IPS-11a (cell line): ENCODE results near the gene SP100.
"Not testable (repeated sequence)": the region's sequence is repeated elsewhere in the genome, so short reads cannot be mapped to it uniquely, and the experiment has no call there.

Source experiments
- H3K4me3 ChIP-seq: one replicate; pipeline ENCODE4 v1.5.1; 2013; ENCODE audit warnings: low read depth, low read length, control low read depth

SP100 gene

DNA sequence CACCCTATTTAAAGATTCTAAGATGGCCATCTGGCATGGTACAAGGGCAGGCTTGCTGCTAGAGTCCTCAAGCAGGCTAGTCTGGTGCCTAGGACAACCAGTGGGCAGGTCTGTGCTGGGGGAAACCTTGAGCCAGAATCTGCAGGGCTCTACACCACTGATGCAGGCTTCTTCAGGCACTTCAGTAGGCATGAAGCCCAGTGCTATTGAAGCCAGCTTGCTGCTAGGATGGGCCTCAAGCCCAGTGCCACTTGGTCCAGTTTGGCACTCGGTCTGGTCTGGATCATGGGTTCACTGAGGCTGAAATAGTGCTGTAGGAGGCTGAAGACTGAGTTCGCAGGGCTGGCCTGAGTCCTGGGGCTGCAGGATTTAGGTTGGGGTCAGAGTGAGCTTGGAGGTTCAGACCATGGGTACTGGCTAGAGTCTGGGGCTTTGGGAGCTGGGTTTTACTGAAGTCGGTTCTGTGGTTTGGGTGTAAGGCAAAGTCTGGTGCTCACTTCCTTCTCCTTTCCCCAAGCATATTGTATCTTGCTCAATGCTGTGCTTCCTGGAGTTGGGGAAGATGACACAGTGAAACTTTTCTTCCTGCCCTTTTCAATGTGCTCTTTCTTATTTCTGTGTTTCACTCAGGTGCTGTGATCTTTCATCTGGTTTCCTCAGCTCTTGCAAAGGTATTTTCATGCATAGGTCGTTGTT lies 41.2 kb downstream of the SP100 start:
- H3K4me3 ChIP-seq, result no peak overlapping the region

DNA sequence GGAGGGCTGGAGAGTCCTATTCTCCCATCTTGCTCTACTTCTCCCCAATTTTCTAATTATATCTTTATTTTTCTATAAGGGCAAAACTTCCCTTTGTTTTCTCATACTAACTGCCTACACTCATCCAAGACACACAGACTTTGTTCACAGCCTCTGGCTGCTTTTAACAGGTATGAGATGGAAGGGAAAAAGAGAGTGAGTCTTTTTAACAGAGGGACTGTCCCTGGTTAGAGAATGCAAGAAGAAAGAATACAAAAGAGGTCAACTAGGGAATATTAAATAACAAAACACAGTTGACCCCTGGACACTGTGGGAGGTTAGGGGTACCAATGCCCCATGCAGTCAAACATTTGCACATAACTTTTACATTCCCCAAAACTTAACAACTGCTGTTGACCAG lies 41.8 kb downstream of the SP100 start:
- H3K4me3 ChIP-seq, result no peak overlapping the region

DNA sequence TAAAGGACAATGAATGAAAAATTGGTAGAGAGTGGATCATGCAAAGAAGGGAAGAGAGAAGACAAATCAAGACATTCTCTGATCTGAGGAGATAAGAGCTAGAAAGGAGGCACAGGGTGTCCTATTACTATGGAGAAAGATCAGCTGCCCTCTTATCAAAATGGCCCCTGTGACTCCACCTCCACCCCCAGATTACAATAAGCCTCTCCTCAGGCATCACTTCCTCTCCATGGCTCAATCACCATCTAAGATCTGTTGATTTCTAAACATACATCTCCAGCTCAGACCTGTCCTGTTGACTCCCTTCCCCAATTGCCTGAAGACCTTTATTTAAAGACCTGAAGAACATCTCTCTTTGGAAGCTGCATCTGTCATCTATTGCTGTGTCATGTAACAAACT lies 43.2 kb downstream of the SP100 start:
- H3K4me3 ChIP-seq, result no peak overlapping the region

DNA sequence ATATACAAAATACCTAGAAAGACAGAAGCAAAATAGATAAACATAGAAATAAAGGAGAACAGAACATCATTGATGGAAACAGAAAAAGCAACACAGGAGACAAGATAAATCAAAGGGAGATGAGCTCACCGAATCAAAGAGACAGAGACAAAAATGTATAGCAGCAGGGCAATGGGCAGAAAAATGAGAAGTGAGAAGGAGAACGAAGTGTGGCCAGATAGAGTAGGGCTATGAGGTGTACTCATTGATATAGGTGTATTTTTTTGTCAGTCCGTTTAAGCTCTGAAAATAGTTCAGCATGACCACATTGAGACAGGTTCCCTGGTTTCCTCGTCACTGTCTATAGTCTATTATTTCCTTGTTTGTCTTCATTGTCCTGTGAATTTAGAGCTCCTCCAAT lies 55.1 kb downstream of the SP100 start:
- H3K4me3 ChIP-seq, result no peak overlapping the region

DNA sequence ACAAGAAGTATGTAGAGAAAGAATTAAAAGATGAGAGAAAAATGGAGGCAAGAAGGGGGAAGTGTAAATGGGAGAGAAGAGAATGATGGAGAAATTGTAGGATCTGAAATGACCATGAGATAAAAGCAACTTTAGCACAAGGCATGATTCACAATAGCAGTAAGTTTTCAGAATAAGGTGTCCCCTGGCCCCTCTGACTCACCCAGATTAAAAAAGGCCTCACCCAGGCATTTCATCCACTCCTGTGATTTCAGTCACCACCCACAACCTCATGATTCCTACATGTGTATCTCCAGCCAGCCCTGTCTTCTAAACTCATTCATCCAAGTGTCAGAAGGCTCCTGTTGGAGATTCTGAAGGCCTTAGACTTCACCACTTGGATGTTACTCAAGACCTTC lies 56.6 kb downstream of the SP100 start:
- no peak overlapping the region for H3K4me3 ChIP-seq

DNA sequence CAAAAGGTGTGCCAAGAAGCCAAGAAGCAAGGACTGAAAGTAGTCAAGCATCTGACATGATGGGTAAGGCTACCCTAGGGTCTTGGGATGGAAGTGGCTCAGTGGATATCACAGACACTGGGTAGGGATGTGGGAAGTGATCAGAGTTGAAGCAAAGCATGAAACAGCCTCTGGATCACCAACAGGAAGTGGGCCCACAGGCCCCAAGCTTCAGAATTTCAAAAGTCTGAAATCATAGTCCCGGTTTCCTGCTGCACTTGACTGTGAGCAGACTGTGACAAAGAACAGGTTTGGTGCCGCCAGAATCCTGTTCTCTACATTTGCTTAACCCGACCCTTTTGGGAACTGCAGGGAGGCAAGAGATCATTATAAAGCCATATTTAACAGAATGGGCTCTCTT lies 57.4 kb downstream of the SP100 start:
- no peak overlapping the region for H3K4me3 ChIP-seq

DNA sequence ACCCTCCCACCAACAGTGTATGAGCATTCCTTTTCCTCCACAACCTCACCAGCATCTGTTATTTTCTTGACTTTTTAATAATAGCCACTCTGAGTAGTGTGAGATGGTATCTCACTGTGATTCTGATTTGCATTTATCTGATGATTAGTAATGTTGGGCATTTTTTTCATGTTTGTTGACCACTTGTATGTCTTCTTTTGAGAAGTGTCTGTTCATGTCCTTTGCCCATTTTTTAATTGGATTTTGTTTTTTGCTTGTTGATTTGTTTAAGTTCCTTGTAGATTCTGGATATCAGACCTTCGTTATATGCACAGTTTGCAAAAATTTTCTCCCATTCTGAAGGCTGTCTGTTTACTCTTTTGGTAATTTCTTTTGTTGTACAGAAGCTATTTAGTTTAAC lies 59.1 kb downstream of the SP100 start:
- no peak overlapping the region for H3K4me3 ChIP-seq

DNA sequence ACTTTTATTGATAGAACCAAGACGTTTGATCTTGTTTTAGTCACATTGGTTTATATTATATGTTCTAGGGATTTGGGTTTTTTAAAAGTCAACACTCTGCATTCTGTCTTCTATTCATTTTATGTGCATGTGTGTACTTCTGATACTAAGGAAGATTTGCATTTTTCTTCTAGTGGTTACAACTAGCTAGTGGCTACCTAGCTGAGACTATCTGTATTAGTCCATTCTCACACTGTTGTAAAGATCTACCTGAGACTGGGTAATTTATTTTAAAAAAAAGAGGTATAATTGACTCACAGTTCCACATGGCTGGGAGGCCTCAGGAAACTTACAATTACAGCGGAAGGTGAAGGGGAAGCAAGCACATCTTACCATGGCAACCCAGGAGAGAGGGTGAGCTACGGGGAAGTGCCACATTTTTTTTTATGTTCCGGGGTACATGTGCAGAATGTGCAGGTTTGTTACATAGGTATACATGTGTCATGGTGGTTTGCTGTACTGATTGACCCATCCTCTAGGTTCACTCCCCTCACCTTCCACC lies 69.9 kb downstream of the SP100 start:
- H3K4me3 ChIP-seq, result no peak overlapping the region

DNA sequence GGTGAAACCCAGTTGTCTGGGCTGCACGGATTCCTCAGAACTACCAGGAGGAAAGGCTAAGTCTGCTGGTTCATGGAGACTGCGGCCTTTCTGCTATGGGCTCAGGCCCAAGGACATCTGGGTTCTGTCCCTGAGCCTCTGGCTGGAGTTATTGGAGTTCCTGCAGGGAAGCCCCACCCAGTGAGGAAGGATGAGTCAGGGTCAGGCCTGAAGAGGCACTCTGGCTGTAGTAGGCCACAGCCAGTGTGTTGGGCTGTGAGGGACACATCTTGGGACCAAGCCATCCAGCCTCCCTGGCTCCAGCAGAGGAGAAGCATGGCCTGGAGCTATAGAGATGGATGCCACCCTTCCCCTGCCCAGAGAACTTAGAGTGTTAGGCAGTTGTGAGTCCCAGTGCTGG lies 75.2 kb downstream of the SP100 start:
- not testable (repeated sequence) for H3K4me3 ChIP-seq

DNA sequence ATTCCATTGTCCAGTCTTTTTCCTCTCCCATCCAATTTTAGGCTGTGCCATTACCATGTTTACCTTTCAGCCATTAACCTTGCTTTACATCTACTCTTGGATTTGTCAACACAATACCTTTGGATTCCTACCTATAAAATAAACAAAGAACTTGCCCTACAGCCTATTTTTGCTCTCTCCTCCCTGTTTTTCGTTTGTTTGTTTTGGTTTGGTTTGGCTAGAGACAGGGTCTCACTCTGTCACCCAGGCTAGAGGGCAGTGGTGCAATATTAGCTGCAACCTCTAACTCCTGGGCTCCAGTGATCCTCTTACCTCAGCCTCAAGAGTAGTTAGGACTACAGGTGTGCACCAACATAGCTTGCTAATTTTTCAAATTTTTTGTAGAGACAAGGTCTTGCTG lies 76.1 kb downstream of the SP100 start:
- no peak overlapping the region for H3K4me3 ChIP-seq

DNA sequence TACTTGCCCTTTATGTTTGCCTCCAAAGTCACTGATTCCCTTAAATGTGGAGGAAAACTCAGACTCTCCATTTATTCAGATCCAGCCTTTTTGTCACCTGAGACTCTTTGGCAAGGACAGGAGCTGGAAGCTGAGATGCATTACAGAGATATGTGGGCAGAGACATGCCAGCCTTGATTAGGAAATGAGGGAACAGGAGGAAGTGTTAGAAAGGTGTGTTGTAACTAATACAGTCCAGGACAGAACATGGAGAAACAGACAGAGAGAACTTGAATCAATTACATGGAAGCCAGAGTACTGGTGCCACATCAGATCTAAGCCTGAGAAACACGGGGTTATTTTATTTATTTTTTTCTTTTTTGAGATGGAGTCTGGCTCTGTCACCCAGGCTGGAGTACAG lies 79.0 kb downstream of the SP100 start:
- H3K4me3 ChIP-seq, result no peak overlapping the region

DNA sequence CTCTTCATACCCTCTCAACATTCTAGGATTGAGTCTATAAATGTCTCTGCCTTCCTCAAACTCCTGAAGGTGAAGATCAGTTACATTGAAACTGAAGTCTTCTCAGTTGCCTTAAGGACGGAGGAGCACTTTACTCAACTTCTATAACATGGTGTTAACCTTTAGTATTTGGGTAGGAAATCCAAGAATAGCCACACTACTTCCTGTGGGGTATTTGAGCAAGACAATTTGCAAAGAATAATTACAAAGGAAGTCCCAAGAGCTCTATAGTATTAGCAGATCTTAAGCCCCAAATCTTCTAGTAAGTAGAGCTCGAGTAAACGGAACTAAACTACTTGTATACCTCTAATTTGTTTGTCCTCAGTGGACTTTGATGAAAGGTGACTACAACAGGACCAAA lies 80.9 kb downstream of the SP100 start:
- H3K4me3 ChIP-seq, result no peak overlapping the region

DNA sequence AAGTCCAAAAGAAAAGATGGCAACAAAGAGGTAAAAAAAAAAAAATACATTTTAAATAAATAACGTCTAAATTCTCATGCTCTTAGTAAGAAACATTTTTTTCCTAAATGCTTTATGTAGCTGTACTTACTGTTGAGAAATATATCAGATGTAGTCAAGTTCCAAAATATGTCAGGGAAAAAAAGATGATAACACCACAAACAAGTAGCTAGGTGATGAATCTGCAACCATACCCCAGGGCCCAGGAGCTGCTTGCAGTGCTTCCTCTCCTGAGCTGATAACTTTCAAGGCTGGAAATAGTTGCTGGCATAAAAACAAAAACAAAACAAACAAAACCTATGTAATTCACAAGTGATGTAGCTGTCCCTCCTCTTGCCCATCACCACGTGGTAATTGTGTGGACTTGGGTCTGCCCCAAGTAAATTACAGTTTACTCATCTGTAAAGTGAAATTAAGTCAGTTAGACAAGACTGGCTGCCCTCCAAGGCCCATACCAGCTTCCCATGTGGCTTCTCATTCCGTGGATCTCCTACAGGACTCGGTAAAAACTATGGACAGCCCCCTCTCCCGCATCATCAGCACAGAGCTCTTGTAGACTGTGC lies 82.6 kb downstream of the SP100 start:
- no peak overlapping the region for H3K4me3 ChIP-seq

DNA sequence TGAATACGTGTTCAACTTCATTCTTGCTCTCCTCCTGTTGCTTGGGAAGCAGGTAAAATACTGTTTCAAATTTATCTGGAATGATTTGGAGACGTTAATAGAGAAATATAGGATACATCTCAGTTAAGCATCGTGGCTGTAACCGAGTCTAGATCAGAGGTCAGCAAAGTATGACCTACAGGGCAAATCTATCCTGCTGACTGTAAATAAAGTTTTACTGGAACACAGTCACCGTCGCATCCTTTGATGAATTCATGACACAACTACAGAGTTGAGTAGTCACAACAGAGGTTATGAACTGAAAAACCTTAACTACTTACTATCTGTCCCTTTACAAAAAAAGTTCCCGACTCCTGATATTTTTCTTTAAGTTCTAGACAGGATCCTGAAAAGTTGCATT lies 86.6 kb downstream of the SP100 start:
- H3K4me3 ChIP-seq, result no peak overlapping the region

DNA sequence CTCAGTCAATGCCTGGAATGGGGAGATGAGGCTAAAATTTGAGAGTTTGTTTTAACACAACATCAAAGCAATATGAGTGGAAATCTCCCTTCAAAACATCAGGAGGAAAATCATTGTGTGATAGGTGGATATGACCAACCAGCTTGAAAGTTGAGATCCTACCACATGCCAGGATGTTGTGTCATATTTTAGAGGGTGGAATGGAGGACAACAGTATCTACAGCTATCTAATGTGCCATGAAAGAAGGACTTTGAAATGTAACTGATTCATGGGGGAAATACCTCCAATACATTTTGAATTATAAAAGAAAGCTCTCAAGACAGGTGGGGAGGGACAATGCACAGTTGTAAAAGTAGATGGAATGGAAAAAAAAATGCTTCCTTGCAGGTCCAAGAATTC lies 87.8 kb downstream of the SP100 start:
- no peak overlapping the region for H3K4me3 ChIP-seq

DNA sequence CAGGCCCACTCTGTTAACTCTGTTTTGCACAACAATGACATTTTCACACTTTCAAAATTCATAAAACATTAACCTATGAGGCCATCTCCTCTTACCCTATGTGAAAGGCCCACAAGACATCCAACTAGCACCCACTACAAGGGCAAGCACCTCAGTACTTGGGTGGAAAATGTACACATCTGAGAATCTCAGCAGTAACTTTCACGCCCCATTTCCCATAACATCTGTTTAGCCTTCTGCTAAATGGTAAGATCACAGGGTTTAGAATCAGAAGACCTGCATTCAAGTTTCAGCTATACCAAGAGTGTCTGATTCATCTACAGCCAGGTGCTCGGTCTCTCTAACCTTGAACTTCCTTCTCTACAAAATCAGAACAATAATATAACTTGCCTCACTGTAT lies 89.2 kb downstream of the SP100 start:
- H3K4me3 ChIP-seq, result no peak overlapping the region

DNA sequence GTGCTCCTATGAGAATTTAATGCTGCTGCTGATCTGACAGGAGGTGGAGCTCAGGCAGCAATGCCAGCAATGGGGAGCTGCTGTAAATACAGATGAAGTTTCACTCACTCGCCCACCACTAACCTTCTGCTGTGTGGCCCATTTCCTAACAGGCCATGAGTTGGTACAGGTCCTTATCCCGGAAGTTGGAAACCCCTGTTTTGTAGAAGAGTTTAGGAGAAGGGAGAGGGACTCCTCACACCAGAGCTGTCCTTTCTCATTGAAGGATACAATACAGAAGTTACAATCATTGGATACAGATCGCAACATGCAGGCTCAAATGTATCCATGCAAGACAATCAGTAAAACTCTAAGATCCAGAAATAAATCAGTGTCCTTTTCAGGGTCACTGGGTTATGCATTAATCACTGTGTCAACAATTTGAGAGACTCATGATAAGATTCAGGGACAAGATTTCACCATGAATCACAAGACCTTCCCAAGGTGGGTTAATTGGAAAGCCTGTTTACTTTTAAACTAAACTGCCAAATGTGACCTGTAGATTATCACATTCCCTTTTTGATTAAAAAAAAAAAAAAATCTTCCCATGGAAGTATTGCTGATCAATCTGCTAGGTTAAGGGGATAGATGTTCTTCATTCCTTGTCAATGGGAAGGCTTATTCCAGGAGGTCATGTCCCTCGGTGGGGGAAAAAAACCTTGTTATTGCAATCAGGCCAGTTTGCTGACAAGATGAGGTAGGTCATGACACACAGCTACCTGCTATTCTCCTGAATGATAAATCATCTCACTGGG lies 97.2 kb downstream of the SP100 start:
- H3K4me3 ChIP-seq, result no peak overlapping the region

DNA sequence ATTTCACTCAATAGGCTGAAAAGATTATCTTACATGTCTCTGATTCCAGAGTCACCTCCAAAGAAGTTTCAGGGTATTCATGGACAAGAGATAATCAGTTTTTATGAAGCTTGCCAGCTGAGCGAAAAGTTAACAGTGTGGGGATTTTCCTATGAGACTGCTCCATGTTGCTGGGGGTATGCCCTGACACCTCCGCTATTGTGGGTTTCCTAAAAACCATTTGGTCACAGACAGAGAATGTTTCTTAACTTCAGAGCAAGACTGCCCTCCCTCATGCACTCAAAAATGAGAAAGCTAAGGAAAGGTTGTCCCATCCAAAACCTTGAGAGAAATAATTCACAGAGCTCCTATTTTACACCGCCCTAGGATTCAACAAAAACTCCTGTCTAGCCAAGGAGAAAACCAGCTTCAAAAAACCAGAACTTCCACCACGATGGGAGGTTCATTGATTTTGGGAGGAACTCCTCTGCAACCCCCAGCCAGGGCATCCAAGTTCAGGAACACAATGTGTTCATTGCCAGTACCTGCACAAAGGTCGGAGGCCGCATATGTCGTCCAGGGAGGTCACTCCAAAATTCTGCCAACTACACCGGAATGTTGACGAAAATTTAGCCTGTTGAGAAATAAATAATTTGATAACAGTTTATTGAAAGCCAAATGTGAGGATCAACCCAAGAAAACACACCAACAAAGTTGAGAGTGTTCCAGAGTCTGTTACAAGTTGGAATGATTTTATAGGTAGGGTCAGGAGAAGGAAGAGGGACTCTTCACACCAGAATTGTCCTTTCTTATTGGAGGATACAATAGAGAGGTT lies 104.3 kb downstream of the SP100 start:
- no peak overlapping the region for H3K4me3 ChIP-seq

DNA sequence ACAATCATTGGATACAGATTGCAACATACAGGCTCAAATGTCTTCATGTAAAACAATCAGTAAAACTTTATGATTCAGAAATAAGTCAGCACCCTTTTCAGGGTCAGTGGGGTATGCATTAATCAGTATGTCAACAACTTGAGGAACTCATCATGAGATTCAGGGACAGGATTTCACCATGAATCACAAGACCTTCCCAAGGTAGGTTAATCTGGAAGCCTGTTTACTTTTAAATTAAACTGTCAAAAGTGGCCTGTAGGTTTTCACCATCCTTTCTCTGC lies 104.8 kb downstream of the SP100 start:
- H3K4me3 ChIP-seq, result no peak overlapping the region

DNA sequence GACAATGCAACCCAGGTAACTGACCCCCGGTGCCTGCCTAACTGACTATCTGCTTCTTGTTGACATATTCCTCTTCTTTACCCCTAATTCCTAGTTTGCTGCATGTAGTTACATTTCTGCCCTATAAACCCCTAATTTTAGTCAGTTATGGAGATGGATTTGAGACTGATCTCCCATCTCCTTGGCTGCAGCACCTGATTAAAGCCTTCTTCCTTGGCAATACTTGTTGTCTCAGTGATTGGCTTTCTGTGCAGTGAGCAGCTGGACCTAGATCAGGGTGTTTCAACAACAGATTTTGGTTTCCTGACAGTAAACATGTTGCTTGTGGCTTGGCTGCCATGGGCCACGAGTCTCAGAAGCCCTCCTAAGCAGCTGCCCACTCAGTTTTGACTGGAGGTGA lies 105.4 kb downstream of the SP100 start:
- H3K4me3 ChIP-seq, result no peak overlapping the region

DNA sequence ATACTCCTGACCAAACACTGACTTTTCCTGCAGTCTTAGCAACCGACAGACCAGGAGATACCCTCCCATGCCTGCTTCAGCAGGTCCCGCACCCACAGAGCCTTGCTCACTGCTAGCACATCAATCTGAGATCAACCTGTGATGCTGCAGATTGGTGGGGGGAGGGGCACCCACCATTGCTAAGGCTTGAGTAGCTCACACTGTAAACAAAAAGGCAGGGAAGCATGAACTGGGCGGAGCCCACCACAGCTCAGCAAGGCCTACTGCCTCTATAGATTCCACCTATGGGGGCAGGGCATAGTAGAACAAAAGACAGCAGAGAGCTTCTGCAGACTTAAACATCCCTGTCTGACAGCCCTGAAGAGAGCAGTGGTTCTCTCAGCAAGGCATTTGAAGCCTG lies 109.7 kb downstream of the SP100 start:
- no peak overlapping the region for H3K4me3 ChIP-seq
